H9 (cell line): Measurements from ENCODE around the gene THEM4. TPM values are rescaled to one million over a fixed set of nuclear protein-coding genes. Genes with fewer than 3 reads are reported as not detected.

Experiments used
- DNase-seq: peaks from one replicate; pipeline ENCODE4 v3.0.0-alpha.2; 2017
- H2AFZ ChIP-seq: one replicate; pipeline ENCODE4 v1.6.1; 2013; ENCODE audit warnings: mild to moderate bottlenecking, low read length, control low read depth, moderate library complexity
- H2AK5ac ChIP-seq: 2 replicates; pipeline ENCODE4 v1.6.1; 2013; ENCODE audit warnings: low read length, control low read depth, mixed read lengths; ENCODE audit not compliant: insufficient read length
- H2BK120ac ChIP-seq: one replicate; pipeline ENCODE4 v1.6.1; 2013; ENCODE audit warnings: low read depth, mild to moderate bottlenecking, low read length, control low read depth, inconsistent platforms; ENCODE audit not compliant: poor library complexity, severe bottlenecking
- H2BK12ac ChIP-seq: 2 replicates; pipeline ENCODE4 v1.6.1; 2013; ENCODE audit warnings: low read length, control low read depth, mixed read lengths, low read depth; ENCODE audit not compliant: insufficient read length
- H2BK15ac ChIP-seq: 2 replicates; pipeline ENCODE4 v1.6.1; 2013; ENCODE audit warnings: low read depth, low read length, control low read depth
- H2BK20ac ChIP-seq: one replicate; pipeline ENCODE4 v1.6.1; 2013; ENCODE audit warnings: low read depth, mild to moderate bottlenecking, low read length, control low read depth, inconsistent platforms; ENCODE audit not compliant: poor library complexity, severe bottlenecking
- H2BK5ac ChIP-seq: 2 replicates; pipeline ENCODE4 v1.6.1; 2013; ENCODE audit warnings: low read length, control low read depth, mixed read lengths; ENCODE audit not compliant: insufficient read length
- H3K14ac ChIP-seq: 2 replicates; pipeline ENCODE4 v1.6.1; 2013; ENCODE audit warnings: low read length, control low read depth; ENCODE audit not compliant: insufficient read depth
- H3K18ac ChIP-seq: 2 replicates; pipeline ENCODE4 v1.6.1; 2013; ENCODE audit warnings: low read depth, mild to moderate bottlenecking, mixed read lengths, low read length, control low read depth; ENCODE audit not compliant: insufficient read length
- H3K23ac ChIP-seq: 2 replicates; pipeline ENCODE4 v1.6.1; 2013; ENCODE audit warnings: low read length, control low read depth, mixed read lengths, low read depth; ENCODE audit not compliant: insufficient read length
- H3K23me2 ChIP-seq: 2 replicates; pipeline ENCODE4 v1.6.1; 2013; ENCODE audit warnings: low read depth, mild to moderate bottlenecking, mixed read lengths, low read length, control low read depth; ENCODE audit not compliant: insufficient read length, poor library complexity, severe bottlenecking
- H3K27ac ChIP-seq: 2 replicates; pipeline ENCODE4 v1.5.1; 2013; ENCODE audit warnings: low read length, control low read depth, mixed read lengths, low read depth; ENCODE audit not compliant: insufficient read length
- H3K27me3 ChIP-seq: 2 replicates; pipeline ENCODE4 v1.6.1; 2013; ENCODE audit warnings: low read length, control low read depth, inconsistent platforms; ENCODE audit not compliant: insufficient read depth
- H3K4ac ChIP-seq: 2 replicates; pipeline ENCODE4 v1.6.1; 2013; ENCODE audit warnings: low read depth, mild to moderate bottlenecking, control low read depth, inconsistent platforms, low read length, moderate library complexity
- H3K4me1 ChIP-seq: 2 replicates; pipeline ENCODE4 v1.6.1; 2013; ENCODE audit warnings: low read length, control low read depth, inconsistent platforms; ENCODE audit not compliant: insufficient read depth
- H3K4me2 ChIP-seq: 2 replicates; pipeline ENCODE4 v1.6.1; 2013; ENCODE audit warnings: low read length, control low read depth, mixed read lengths; ENCODE audit not compliant: insufficient read length, insufficient read depth
- H3K56ac ChIP-seq: 2 replicates; pipeline ENCODE4 v1.6.1; 2013; ENCODE audit warnings: low read depth, mild to moderate bottlenecking, mixed read lengths, low read length, control low read depth; ENCODE audit not compliant: insufficient read length
- H3K79me1 ChIP-seq: 2 replicates; pipeline ENCODE4 v1.6.1; 2013; ENCODE audit warnings: low read depth, mild to moderate bottlenecking, moderate library complexity, low read length, control low read depth, inconsistent platforms; ENCODE audit not compliant: insufficient read depth, poor library complexity, severe bottlenecking
- H3K79me2 ChIP-seq: 2 replicates; pipeline ENCODE4 v1.6.1; 2013; ENCODE audit warnings: low read length, control low read depth, inconsistent platforms; ENCODE audit not compliant: insufficient read depth
- H3K9ac ChIP-seq: 2 replicates; pipeline ENCODE4 v1.6.1; 2013; ENCODE audit warnings: low read length, control low read depth, mixed read lengths; ENCODE audit not compliant: insufficient read length; ENCODE audit errors: extremely low read depth
- H3K9me3 ChIP-seq: one replicate; pipeline ENCODE4 v1.6.1; 2013; ENCODE audit warnings: low read depth, low read length, inconsistent platforms; ENCODE audit not compliant: control insufficient read depth
- H3T11ph ChIP-seq: one replicate; pipeline ENCODE4 v1.6.1; 2013; ENCODE audit warnings: mild to moderate bottlenecking, low read length, control low read depth, inconsistent platforms
- H4K20me1 ChIP-seq: one replicate; pipeline ENCODE4 v1.6.1; 2013; ENCODE audit not compliant: control insufficient read depth, insufficient read length, insufficient read depth
- H4K5ac ChIP-seq: 2 replicates; pipeline ENCODE4 v1.6.1; 2013; ENCODE audit warnings: low read depth, mild to moderate bottlenecking, mixed read lengths, low read length, control low read depth; ENCODE audit not compliant: insufficient read length
- H4K8ac ChIP-seq: replicated peaks from 2 replicates; pipeline ENCODE4 v1.6.1; 2013; ENCODE audit warnings: low read length, control low read depth, mixed read lengths, low read depth; ENCODE audit not compliant: insufficient read length
- H4K91ac ChIP-seq: 2 replicates; pipeline ENCODE4 v1.6.1; 2013; ENCODE audit warnings: low read depth, mild to moderate bottlenecking, moderate library complexity, mixed read lengths, low read length, control low read depth; ENCODE audit not compliant: insufficient read length
- H3K27ac Mint-ChIP-seq, 3 experiments: 2 replicates in 2 of 3; 3 replicates in 1 of 3; pipeline ENCODE4 v1.8.0; 2020 to 2021; ENCODE audit warnings: mixed read lengths in 3 of 3, mild to moderate bottlenecking in 1 of 3, moderate library complexity in 1 of 3
- H3K27me3 Mint-ChIP-seq: 2 replicates; pipeline ENCODE4 v1.8.0; 2021; ENCODE audit warnings: low read depth, mild to moderate bottlenecking, moderate library complexity, mixed read lengths
- H3K36me3 Mint-ChIP-seq, 3 experiments: 2 replicates in 2 of 3; 3 replicates in 1 of 3; pipeline ENCODE4 v1.8.0; 2020 to 2021; ENCODE audit warnings: low read depth in 3 of 3, mixed read lengths in 3 of 3; ENCODE audit not compliant: insufficient read depth in 1 of 3
- H3K4me1 Mint-ChIP-seq, 2 experiments: 2 replicates each; pipeline ENCODE4 v1.8.0; 2020; ENCODE audit warnings: mixed read lengths in 2 of 2
- H3K4me3 Mint-ChIP-seq, 2 experiments: 2 replicates in 1 of 2; 3 replicates in 1 of 2; pipeline ENCODE4 v1.8.0; 2020 to 2021; ENCODE audit warnings: mild to moderate bottlenecking in 2 of 2, mixed read lengths in 2 of 2, moderate library complexity in 1 of 2
- H3K9me3 Mint-ChIP-seq, 2 experiments: 2 replicates in 1 of 2; 3 replicates in 1 of 2; pipeline ENCODE4 v1.8.0; 2020; ENCODE audit warnings: mild to moderate bottlenecking in 2 of 2, mixed read lengths in 2 of 2, moderate library complexity in 1 of 2
- CTCF ChIP-seq: fragments of 200-600 bp; sonication (generic); conservative IDR thresholded peaks from 3 replicates; pipeline ENCODE4 v1.8.0; 2021; ENCODE audit warnings: antibody characterized with exemption, mild to moderate bottlenecking
- WGBS: extraction: QIAGEN DNeasy Blood & Tissue Kit; methylation state at CpG from one replicate; pipeline ENCODE4 v1.1.7; 2013; ENCODE audit warnings: missing lambda C conversion rate, low lambda C conversion rate, mixed read lengths; ENCODE audit not compliant: insufficient read length; ENCODE audit errors: extremely low coverage; 5-methylcytosine and 5-hydroxymethylcytosine counted together
- total RNA-seq: library from RNA; stranded (reverse); gene quantifications from 2 replicates; pipeline ENCODE4 v1.2.1, GENCODE V29; 2021

Gene THEM4
- total RNA-seq, 1 experiment from 2014 or later: 10.5 TPM

GRCh38 chr1:151958959-151959358 lies 49.6 kb upstream of the THEM4 start:
- Histone ChIP-seq H2BK15ac (no peak overlapping the region), H3K9me3 (no peaks in the 10 kb centered on the region), H3K27ac (no peak overlapping the region), H3T11ph (no peak overlapping the region), H3K56ac (no peak overlapping the region), H3K79me2 (no peaks in the 10 kb centered on the region), H3K9ac (no peak overlapping the region), H2BK5ac (no peak overlapping the region), H2AK5ac (no peak overlapping the region), H2BK12ac (no peak overlapping the region), H3K27me3 (no peaks in the 10 kb centered on the region; the same call in 1 of the 2 replicates), H3K4ac (no peak overlapping the region), H3K79me1 (no peaks in the 10 kb centered on the region), H4K91ac (no peak overlapping the region), H3K14ac (no peak overlapping the region), H3K4me2 (no peak overlapping the region), H4K5ac (no peak overlapping the region), H2BK20ac (no peak overlapping the region), H3K23me2 (no peaks in the 10 kb centered on the region), H2BK120ac (no peak overlapping the region), H3K23ac (no peak overlapping the region), H3K18ac (no peak overlapping the region), H4K8ac (no peak overlapping the region), H4K20me1 (no peaks in the 10 kb centered on the region), H2AFZ (no peak overlapping the region), H3K4me1 (no peaks in the 10 kb centered on the region)
- H3K27ac Mint-ChIP-seq: no peak overlapping the region
- no CpG with 5 or more reads among the region's 2 CpGs for WGBS
- no peaks in the 10 kb centered on the region for H3K4me1 Mint-ChIP-seq
- no peaks in the 10 kb centered on the region for H3K36me3 Mint-ChIP-seq
- no peak for TF ChIP-seq CTCF
- no peak overlapping the region for H3K4me3 Mint-ChIP-seq
- no peak for DNase-seq
- H3K9me3 Mint-ChIP-seq: no peaks in the 10 kb centered on the region
- H3K27me3 Mint-ChIP-seq: no peaks in the 10 kb centered on the region
